DND-41 (cell line): ENCODE results near the gene RRP8.

Experiments used
- ATAC-seq: fragments of 200-7000 bp; cut with Tn5 transposase; 3 replicates; pipeline ENCODE4 v1.9.1; 2021; ENCODE audit warnings: low read depth; ENCODE audit not compliant: insufficient read depth
- DNase-seq: peaks from one replicate; pipeline ENCODE4 v3.0.0-alpha.2; 2020
- H2AFZ ChIP-seq: 2 replicates; pipeline ENCODE4 v1.6.0; 2012; ENCODE audit warnings: low read depth, low read length
- H3K27ac ChIP-seq: 2 replicates; pipeline ENCODE4 v1.5.1; 2012; ENCODE audit warnings: low read length, inconsistent platforms
- H3K27me3 ChIP-seq: fragments of 200-600 bp; sonication (generic); 2 replicates; pipeline ENCODE4 v1.6.0; 2012; ENCODE audit warnings: low read length, mild to moderate bottlenecking, inconsistent platforms; ENCODE audit not compliant: insufficient read depth, poor library complexity
- H3K36me3 ChIP-seq: 2 replicates; pipeline ENCODE4 v1.5.1; 2012; ENCODE audit warnings: low read length, inconsistent platforms; ENCODE audit not compliant: insufficient read depth
- H3K4me1 ChIP-seq: 2 replicates; pipeline ENCODE4 v1.5.1; 2012; ENCODE audit warnings: mild to moderate bottlenecking, low read length; ENCODE audit not compliant: insufficient read depth
- H3K4me2 ChIP-seq: 2 replicates; pipeline ENCODE4 v1.6.0; 2012; ENCODE audit warnings: mild to moderate bottlenecking, moderate library complexity, low read length, inconsistent platforms; ENCODE audit not compliant: insufficient read depth
- H3K4me3 ChIP-seq, 2 experiments: fragments of 200-600 bp in 1 of 2; shearing (Covaris generic) in 1 of 2; 2 replicates each; pipeline ENCODE4 v1.5.1; 2012 to 2016; ENCODE audit warnings: inconsistent platforms in 2 of 2, low read length in 2 of 2, mild to moderate bottlenecking in 2 of 2, low read depth in 1 of 2, moderate library complexity in 1 of 2
- H3K79me2 ChIP-seq: 2 replicates; pipeline ENCODE4 v1.6.0; 2012; ENCODE audit warnings: low read length, inconsistent platforms; ENCODE audit not compliant: insufficient read depth
- H3K9ac ChIP-seq: 2 replicates; pipeline ENCODE4 v1.6.0; 2012; ENCODE audit warnings: low read depth, mild to moderate bottlenecking, inconsistent platforms, low read length, moderate library complexity
- H3K9me3 ChIP-seq: 2 replicates; pipeline ENCODE4 v1.5.1; 2012; ENCODE audit warnings: low read length, moderate library complexity, mild to moderate bottlenecking, inconsistent platforms; ENCODE audit not compliant: insufficient read depth, severe bottlenecking
- H4K20me1 ChIP-seq: 2 replicates; pipeline ENCODE4 v1.6.0; 2012; ENCODE audit warnings: low read length; ENCODE audit not compliant: insufficient read depth
- EZH2 ChIP-seq: IDR thresholded peaks from 3 replicates; pipeline ENCODE4 v1.6.1; 2012; ENCODE audit warnings: borderline replicate concordance, low read depth, mild to moderate bottlenecking, moderate library complexity, low read length, inconsistent platforms; ENCODE audit not compliant: severe bottlenecking
- TF ChIP-seq, protein P1 (sequence below): IDR thresholded peaks from 2 replicates; pipeline ENCODE4 v1.5.1; 2012; ENCODE audit warnings: borderline replicate concordance, low read length, moderate library complexity, mild to moderate bottlenecking; ENCODE audit not compliant: poor library complexity, severe bottlenecking; ENCODE audit errors: extremely low read depth

The RRP8 gene

DNA sequence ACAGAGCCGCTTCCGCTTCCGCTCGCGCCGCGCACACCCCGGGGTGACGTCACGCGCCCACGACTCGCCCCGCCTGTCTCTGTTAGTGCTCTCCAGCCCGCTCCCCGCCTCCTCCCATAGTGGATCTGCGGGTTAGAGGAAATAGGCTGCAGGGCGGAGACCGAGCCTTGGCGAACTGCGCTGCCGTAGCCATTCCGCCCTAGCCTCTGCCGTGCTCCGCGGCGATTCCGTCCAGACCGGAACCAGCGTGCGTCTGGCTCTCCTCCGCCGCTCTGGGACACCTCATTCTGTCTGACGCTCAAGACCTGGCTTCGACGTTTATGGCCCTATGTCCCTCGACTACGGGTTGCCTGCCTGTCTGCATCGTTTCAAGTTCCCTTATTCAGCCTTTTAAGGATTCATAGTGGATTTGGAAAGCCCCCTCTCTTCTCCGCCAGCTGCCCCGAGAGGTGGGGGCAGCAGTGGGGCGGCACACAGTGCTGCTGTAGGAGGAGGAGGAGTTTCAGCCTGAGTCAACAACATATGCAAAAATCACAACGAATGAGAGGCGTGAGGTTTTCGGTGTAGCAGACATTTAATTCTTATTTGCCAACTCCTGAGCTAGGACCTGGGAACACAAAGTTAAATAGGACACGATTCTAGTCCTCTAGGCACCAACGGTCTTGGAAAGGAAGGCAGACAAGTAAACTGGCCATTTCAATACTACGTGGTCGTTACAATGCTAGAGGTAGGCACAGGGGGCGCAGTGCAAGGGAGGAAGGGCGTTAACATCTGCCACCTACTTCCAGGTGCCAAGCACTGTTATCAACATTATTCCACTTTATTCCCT lies 9.0 kb upstream of the RRP8 start, which contains the start of gene TAF10:
Gene TAF10 (minus strand): TSS at position 4 of the 829 bp plus-strand sequence. CDS start 27 bp downstream, outside the sequence.
- Histone ChIP-seq H3K27me3 (no peaks in the 10 kb centered on the region), H2AFZ (peak within 1 kb of the TSS; percentile 95), H3K79me2 (peaks cover 30% of the 10 kb centered on the region), H3K36me3 (peaks cover 69% of the 10 kb centered on the region), H3K4me1 (peaks cover 45% of the 10 kb centered on the region), H4K20me1 (peaks cover 19% of the 10 kb centered on the region), H3K9me3 (no peaks in the 10 kb centered on the region), H3K4me3 (peak within 1 kb of the TSS; percentile 69 to 74), H3K27ac (peak within 1 kb of the TSS; percentile 99), H3K4me2 (peak within 1 kb of the TSS; percentile 99), H3K9ac (peak within 1 kb of the TSS; percentile 72)
- TF ChIP-seq EZH2, result no peak
- TF ChIP-seq, protein P1, sequence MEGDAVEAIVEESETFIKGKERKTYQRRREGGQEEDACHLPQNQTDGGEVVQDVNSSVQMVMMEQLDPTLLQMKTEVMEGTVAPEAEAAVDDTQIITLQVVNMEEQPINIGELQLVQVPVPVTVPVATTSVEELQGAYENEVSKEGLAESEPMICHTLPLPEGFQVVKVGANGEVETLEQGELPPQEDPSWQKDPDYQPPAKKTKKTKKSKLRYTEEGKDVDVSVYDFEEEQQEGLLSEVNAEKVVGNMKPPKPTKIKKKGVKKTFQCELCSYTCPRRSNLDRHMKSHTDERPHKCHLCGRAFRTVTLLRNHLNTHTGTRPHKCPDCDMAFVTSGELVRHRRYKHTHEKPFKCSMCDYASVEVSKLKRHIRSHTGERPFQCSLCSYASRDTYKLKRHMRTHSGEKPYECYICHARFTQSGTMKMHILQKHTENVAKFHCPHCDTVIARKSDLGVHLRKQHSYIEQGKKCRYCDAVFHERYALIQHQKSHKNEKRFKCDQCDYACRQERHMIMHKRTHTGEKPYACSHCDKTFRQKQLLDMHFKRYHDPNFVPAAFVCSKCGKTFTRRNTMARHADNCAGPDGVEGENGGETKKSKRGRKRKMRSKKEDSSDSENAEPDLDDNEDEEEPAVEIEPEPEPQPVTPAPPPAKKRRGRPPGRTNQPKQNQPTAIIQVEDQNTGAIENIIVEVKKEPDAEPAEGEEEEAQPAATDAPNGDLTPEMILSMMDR, result peak; percentile 71
- DNase-seq, result peak; percentile 97
- ATAC-seq, result peak; percentile 93

DNA sequence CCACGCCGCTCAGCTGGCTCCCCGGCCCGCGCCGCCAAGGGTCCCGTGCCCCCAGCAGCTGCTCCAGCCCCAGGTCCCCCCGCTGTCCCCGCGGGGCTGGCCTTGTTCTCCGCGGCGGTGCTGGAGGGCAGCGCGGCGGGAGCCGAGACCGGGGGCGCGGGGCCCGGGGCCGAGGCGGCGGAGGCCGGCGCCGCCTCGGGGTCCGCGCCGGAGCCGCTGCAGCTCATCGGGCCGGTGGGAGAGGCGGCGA lies 8.5 kb upstream of the RRP8 start:
- peak overlapping the region; percentile 75 for H3K27ac ChIP-seq
- ATAC-seq (no peak; the same call in 2 of the 3 replicates), DNase-seq (no peak)
- H3K9ac ChIP-seq, result peak overlapping the region; percentile 72
- peak overlapping the region; percentile 61; the same call in 1 of the 2 replicates for H2AFZ ChIP-seq
- H4K20me1 ChIP-seq, result peaks cover 19% of the 10 kb centered on the region
- H3K4me2 ChIP-seq, result peak overlapping the region; percentile 99
- H3K79me2 ChIP-seq, result peaks cover 27% of the 10 kb centered on the region
- H3K4me3 ChIP-seq, result peak overlapping the region; percentile 69 to 74
- no peaks in the 10 kb centered on the region for H3K27me3 ChIP-seq
- no peaks in the 10 kb centered on the region for H3K9me3 ChIP-seq
- no peak for TF ChIP-seq EZH2
- TF ChIP-seq, protein P1, result no peak
- peaks cover 48% of the 10 kb centered on the region for H3K4me1 ChIP-seq
- H3K36me3 ChIP-seq, result peaks cover 67% of the 10 kb centered on the region

DNA sequence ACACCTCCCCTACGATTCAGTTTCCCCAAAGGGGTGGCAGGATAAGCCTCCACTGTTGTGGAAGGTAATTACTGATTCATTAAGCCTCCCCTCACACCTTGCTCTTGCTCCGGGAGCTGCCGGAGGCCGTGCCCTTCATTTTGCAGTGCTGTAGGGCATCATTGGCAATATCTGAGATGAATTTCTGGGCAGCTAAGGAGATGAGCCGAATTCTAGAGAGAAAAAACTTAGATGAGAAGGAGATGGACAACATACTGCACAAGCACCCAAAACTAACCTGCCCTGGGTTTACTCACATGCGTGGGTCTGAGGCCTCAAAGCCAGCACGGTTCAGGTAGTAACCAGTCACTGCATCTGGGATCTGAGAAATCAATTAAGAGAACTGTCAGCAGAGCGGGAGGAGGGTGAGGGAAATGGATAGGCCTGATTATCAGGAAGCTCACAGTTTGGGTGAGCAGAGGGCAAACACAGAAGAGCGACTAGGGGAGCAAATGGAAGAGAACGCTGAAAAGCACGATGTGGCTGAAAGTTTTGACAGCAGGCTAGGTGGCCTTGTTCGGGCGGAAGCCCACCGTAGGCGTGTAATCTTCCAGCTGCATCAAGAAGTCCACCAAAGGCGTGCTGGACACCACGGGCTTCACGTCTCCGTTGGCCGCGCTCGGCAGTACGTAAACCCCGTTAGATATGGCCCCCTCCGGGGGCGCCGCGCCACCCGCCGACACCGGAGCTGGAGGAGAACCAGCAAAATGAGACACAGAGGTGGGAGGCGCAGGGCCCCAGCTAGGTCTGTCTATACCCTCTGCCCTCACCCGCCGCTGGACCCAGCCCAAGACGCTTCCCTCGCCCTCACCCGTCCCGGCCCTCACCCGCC lies 7.9 kb upstream of the RRP8 start:
- DNase-seq (peak; percentile 46), ATAC-seq (peak; percentile 18)
- no peak for TF ChIP-seq EZH2
- TF ChIP-seq, protein P1, result no peak
- Histone ChIP-seq H2AFZ (peak overlapping the region; percentile 61; the same call in 1 of the 2 replicates), H3K4me3 (peak overlapping the region; percentile 69 to 74), H3K4me2 (peak overlapping the region; percentile 99), H3K9ac (peak overlapping the region; percentile 72), H3K4me1 (peaks cover 53% of the 10 kb centered on the region), H3K27me3 (no peaks in the 10 kb centered on the region), H3K79me2 (peaks cover 30% of the 10 kb centered on the region), H3K36me3 (peaks cover 63% of the 10 kb centered on the region), H3K27ac (peak overlapping the region; percentile 75), H3K9me3 (no peaks in the 10 kb centered on the region), H4K20me1 (peaks cover 19% of the 10 kb centered on the region)
